ENCODE data around the gene SEZ6L2.
"Not testable (repeated sequence)": the region's sequence is repeated elsewhere in the genome, so short reads cannot be mapped to it uniquely, and the experiment has no call there.

The SEZ6L2 gene
- 0 reads per million in 2 donors for total RNA-seq

GRCh38 chr16:29899516-29900101 lies at the start of gene SEZ6L2:
TSS of gene SEZ6L2 (minus strand) at chr16:29899550. CDS start at chr16:29899019, 531 bp downstream.
- peak in 1 of 5 experiments; percentile 66 for DNase-seq

- DNase-seq = no peak
These were observed 48.5 kb upstream of the SEZ6L2 start for GRCh38 chr16:29947897-29948296.

GRCh38 chr16:29943846-29944799 lies 44.8 kb upstream of the SEZ6L2 start:
- no peak for DNase-seq

GRCh38 chr16:29940656-29941055 lies 41.3 kb upstream of the SEZ6L2 start:
- DNase-seq = no peak

- not testable (repeated sequence) for DNase-seq
These were observed 32.4 kb upstream of the SEZ6L2 start for GRCh38 chr16:29931750-29932149.

- DNase-seq = no peak
These were observed 27.9 kb upstream of the SEZ6L2 start for GRCh38 chr16:29927070-29927905.

GRCh38 chr16:29926711-29927052 lies 27.3 kb upstream of the SEZ6L2 start:
- no peak for DNase-seq

- DNase-seq = peak; percentile 77 to 87 (median 82)
These were observed 26.7 kb upstream of the SEZ6L2 start, which contains the start of gene KCTD13 for GRCh38 chr16:29925781-29926710. TSS of gene KCTD13 (minus strand) at chr16:29926226. CDS start at chr16:29926033, 193 bp downstream.

GRCh38 chr16:29925105-29925756 lies 25.9 kb upstream of the SEZ6L2 start:
- DNase-seq = peak in 1 of 5 experiments; percentile 13

GRCh38 chr16:29922986-29923501 lies 23.7 kb upstream of the SEZ6L2 start:
- DNase-seq = no peak

GRCh38 chr16:29922326-29922725 lies 23.0 kb upstream of the SEZ6L2 start:
- no peak for DNase-seq

GRCh38 chr16:29921034-29921385 lies 21.7 kb upstream of the SEZ6L2 start:
- DNase-seq = no peak

GRCh38 chr16:29920288-29921033 lies 21.1 kb upstream of the SEZ6L2 start:
- DNase-seq = no peak

GRCh38 chr16:29916979-29917378 lies 17.6 kb upstream of the SEZ6L2 start:
- no peak for DNase-seq

GRCh38 chr16:29915590-29916247 lies 16.4 kb upstream of the SEZ6L2 start:
- no peak for DNase-seq

GRCh38 chr16:29913514-29913913 lies 14.2 kb upstream of the SEZ6L2 start:
- no peak for DNase-seq

- no peak for DNase-seq
These were observed 12.7 kb upstream of the SEZ6L2 start for GRCh38 chr16:29912087-29912486.

- DNase-seq = no peak
These were observed 12.3 kb upstream of the SEZ6L2 start for GRCh38 chr16:29911676-29912010.

- no peak for DNase-seq
These were observed 11.7 kb upstream of the SEZ6L2 start for GRCh38 chr16:29910819-29911675.

Data from T-helper 2 cell (primary cell).